Measurements from ENCODE around the gene NEMP2. TPM values are rescaled to one million over a fixed set of nuclear protein-coding genes. Genes with fewer than 3 reads are reported as not detected.
A peak's percentile ranks its signal among the peaks of the same experiment; 100 is the strongest.

Gene NEMP2
- total RNA-seq, 4 donors from 2014 or later = 5.6 to 9.0 (median 7.3) TPM

GRCh38 chr2:190481339-190481738 is 53.2 kb downstream of the NEMP2 start:
- Histone ChIP-seq H3K36me3 (no peaks in the 10 kb centered on the region), H3K4me3 (replicated peaks in 1 of 3) (no peak overlapping the region), H3K27ac (peak overlapping the region in 1 of 3 donors; percentile 33), H3K27me3 (no peaks in the 10 kb centered on the region), H3K9me3 (no peaks in the 10 kb centered on the region), H3K4me1 (peaks cover 25 to 41% of the 10 kb centered on the region in 2 donors)
- TF ChIP-seq POLR2A (IDR thresholded peaks at IDR 0.05) = no peak
- TF ChIP-seq, protein P1, sequence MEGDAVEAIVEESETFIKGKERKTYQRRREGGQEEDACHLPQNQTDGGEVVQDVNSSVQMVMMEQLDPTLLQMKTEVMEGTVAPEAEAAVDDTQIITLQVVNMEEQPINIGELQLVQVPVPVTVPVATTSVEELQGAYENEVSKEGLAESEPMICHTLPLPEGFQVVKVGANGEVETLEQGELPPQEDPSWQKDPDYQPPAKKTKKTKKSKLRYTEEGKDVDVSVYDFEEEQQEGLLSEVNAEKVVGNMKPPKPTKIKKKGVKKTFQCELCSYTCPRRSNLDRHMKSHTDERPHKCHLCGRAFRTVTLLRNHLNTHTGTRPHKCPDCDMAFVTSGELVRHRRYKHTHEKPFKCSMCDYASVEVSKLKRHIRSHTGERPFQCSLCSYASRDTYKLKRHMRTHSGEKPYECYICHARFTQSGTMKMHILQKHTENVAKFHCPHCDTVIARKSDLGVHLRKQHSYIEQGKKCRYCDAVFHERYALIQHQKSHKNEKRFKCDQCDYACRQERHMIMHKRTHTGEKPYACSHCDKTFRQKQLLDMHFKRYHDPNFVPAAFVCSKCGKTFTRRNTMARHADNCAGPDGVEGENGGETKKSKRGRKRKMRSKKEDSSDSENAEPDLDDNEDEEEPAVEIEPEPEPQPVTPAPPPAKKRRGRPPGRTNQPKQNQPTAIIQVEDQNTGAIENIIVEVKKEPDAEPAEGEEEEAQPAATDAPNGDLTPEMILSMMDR (IDR thresholded peaks at IDR 0.05) = no peak
- intact Hi-C loops (cut with DNase I) = no loop called here
- no peak for DNase-seq
- WGBS, 2 donors = 41 to 97% methylated on average over 2 of the region's 2 CpGs

GRCh38 chr2:190478572-190479195 is 55.8 kb downstream of the NEMP2 start:
- TF ChIP-seq, protein P1 (IDR thresholded peaks at IDR 0.05) = no peak
- no peak for TF ChIP-seq POLR2A (IDR thresholded peaks at IDR 0.05)
- WGBS, 2 donors = 71 to 73% methylated on average over 3 of the region's 3 CpGs
- intact Hi-C loops (cut with DNase I) = no loop called here
- DNase-seq = no peak
- Histone ChIP-seq H3K27ac (peak overlapping the region; percentile 78 to 92 (median 85)), H3K4me1 (peaks cover 16 to 29% of the 10 kb centered on the region in 2 donors), H3K36me3 (no peaks in the 10 kb centered on the region), H3K4me3 (replicated peaks in 1 of 3) (no peak overlapping the region), H3K9me3 (no peaks in the 10 kb centered on the region), H3K27me3 (no peaks in the 10 kb centered on the region)

DNA sequence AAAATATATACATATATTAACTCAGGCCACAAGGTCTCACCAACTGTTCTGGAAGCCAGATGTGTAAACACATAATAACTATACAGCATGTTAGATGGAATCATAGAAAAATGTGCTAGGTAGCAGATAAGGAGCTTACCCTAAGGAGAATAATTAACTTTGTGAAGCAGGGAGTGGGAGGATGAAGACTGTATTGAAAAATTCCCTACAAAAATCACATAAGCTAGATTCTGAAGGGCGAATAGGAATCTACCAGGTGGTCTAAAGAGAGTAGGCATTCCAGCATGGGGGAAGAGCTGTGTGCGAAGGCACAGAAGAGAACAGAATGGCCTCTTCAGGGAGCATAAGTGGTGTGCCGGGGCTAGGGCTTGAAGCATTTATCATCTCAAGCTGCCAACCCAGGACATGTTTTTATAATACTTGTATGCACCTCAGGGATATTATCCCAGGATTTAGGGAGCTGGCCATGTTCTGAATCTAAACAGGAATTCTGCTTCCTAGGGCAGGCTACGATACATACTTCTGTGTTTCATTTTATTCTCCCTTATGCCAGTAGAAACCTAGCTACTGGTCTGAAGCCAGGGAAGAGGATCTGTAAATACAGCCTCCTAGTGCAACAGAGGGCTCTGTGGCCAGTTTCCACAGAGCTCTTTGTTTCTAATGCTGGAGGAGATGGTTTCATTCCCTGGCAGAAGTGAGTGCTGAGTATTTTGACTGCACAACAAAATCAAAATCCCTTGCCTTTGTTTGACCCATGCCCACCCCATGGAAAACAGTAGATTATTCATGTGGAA is 56.7 kb downstream of the NEMP2 start:
- Histone ChIP-seq H3K4me3 (replicated peaks in 1 of 3) (no peak overlapping the region), H3K9me3 (no peaks in the 10 kb centered on the region), H3K4me1 (peaks cover 16 to 29% of the 10 kb centered on the region in 2 donors), H3K36me3 (no peaks in the 10 kb centered on the region), H3K27me3 (no peaks in the 10 kb centered on the region), H3K27ac (peak overlapping the region; percentile 78 to 92 (median 85))
- peak; percentile 60 to 62 for DNase-seq
- intact Hi-C loops (cut with DNase I) = no loop called here
- WGBS, 2 donors = 26 to 28% methylated on average over 4 of the region's 4 CpGs
- TF ChIP-seq, protein P1 (IDR thresholded peaks at IDR 0.05) = no peak
- TF ChIP-seq POLR2A (IDR thresholded peaks at IDR 0.05) = peak in 1 of 2 donors; percentile 9

DNA sequence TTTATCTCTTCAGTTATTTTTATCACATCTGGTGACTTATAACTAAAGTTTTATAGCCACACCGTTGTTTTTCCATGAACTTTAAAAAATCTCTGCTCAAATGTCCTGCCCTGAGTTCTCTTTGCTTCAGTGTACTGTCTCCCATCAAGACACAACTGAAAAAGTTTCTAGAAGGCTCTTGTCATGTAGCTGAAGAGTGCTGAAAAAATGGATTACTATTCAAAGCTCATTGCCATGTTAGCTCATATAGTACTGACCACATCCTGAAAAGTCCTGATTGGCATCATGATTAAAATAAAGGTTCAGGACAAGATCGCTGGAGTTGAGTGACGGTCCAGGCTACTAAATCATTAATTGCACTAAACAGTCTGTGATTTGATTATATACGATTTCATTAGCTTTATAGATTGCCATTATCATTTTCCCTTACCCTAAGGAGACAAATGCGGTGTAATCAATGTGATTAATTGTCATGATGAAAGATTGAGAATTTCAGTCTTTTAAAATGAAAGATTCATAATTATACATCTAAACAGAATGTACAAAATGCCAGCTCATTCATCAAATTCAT is 64.2 kb downstream of the NEMP2 start:
- Histone ChIP-seq H3K27ac (peak overlapping the region; percentile 88 to 96 (median 93)), H3K36me3 (peaks cover 0 to 6% of the 10 kb centered on the region in 2 donors), H3K4me3 (replicated peaks in 1 of 3) (no peak overlapping the region), H3K4me1 (peaks cover 25 to 41% of the 10 kb centered on the region in 2 donors), H3K27me3 (no peaks in the 10 kb centered on the region), H3K9me3 (no peaks in the 10 kb centered on the region)
- WGBS, 2 donors = 80% methylated on average over 5 of the region's 5 CpGs
- no peak for TF ChIP-seq POLR2A (IDR thresholded peaks at IDR 0.05)
- TF ChIP-seq, protein P1 (IDR thresholded peaks at IDR 0.05) = no peak
- intact Hi-C loops (cut with DNase I) = no loop called here
- no peak for DNase-seq

Measured in thyroid gland (tissue), 4 donors.